Thyroid gland (tissue), 4 donors: ENCODE data around the gene FHOD3.

Experiments
- POLR2A ChIP-seq, 2 donors: fragments of 450-650 bp; IDR thresholded peaks; one replicate each; pipeline ENCODE4 v1.6.1; 2017; ENCODE audit warnings: antibody characterized with exemption in 2 of 2, mild to moderate bottlenecking in 2 of 2, moderate library complexity in 1 of 2
- TF ChIP-seq, protein P1 (sequence below), 6 experiments: fragments of 200-600 bp in 3 of 6; fragments of 450-650 bp in 3 of 6; sonication (generic) in 3 of 6; IDR thresholded peaks; one replicate each; pipeline ENCODE4 v1.5.1; 2016 to 2019; ENCODE audit warnings: antibody characterized with exemption in 6 of 6, mild to moderate bottlenecking in 2 of 6, inconsistent platforms in 1 of 6, moderate library complexity in 1 of 6

DNA sequence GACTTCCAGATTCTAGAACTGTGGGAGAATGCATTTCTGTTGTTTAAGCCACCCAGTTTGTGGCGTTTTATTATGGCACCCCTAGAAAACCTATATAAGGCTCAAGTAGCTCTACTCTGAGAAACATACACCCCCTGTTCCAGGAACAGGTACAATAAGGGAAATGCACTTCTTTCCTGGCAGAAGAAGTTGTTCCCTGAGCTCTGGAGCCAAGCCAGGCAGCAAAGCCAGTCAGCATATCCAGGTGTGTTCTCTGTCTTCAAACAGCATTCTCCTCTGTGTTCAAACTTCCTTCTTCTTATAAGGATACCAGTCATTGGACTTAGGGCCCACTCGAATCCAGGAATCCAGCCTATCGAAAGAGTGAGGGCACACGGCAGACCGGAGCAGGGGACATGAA is 434.8 kb downstream of the FHOD3 start:
- no peak for TF ChIP-seq POLR2A (IDR thresholded peaks at IDR 0.05)
- TF ChIP-seq, protein P1, sequence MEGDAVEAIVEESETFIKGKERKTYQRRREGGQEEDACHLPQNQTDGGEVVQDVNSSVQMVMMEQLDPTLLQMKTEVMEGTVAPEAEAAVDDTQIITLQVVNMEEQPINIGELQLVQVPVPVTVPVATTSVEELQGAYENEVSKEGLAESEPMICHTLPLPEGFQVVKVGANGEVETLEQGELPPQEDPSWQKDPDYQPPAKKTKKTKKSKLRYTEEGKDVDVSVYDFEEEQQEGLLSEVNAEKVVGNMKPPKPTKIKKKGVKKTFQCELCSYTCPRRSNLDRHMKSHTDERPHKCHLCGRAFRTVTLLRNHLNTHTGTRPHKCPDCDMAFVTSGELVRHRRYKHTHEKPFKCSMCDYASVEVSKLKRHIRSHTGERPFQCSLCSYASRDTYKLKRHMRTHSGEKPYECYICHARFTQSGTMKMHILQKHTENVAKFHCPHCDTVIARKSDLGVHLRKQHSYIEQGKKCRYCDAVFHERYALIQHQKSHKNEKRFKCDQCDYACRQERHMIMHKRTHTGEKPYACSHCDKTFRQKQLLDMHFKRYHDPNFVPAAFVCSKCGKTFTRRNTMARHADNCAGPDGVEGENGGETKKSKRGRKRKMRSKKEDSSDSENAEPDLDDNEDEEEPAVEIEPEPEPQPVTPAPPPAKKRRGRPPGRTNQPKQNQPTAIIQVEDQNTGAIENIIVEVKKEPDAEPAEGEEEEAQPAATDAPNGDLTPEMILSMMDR (IDR thresholded peaks at IDR 0.05) = no peak
